ENCODE results near the gene PPM1D.

Gene PPM1D

DNA sequence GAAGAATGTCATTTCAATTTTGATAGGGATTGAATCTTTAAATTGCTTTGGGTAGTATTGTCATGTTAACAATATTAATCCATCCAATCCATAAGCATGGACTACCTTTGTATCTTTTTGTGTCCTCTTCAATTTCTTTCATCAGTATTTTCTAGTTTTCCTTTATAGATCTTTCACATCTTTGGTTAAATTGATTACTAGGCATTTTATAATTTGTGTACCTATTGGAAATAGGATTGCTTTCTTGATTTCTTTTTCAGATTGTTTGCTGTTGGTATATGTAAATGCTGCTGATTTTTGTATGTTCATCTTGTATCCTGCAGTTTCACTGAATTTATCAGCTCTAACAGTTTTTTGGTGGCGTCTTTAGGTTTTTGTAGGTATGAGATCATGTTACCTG is 53.6 kb downstream of the PPM1D start:
- Histone ChIP-seq H2AFZ (no peak overlapping the region), H3K9ac (no peak overlapping the region), H3K4me2 (ENCODE audit: low read length) (no peak overlapping the region), H3K9me3 (ENCODE audit: control insufficient read depth, low read length) (no peaks in the 10 kb centered on the region), H3K4me1 (peaks cover 2% of the 10 kb centered on the region), H3K79me2 (peaks cover 24% of the 10 kb centered on the region), H3K4me3 (ENCODE audit: low read depth, low read length) (no peak overlapping the region), H3K27me3 (ENCODE audit: control insufficient read depth, insufficient read depth, low read length) (no peaks in the 10 kb centered on the region), H3K36me3 (ENCODE audit: control insufficient read depth, insufficient read depth, low read length) (no peaks in the 10 kb centered on the region), H3K27ac (no peak overlapping the region)
- TF ChIP-seq CTCF (IDR thresholded peaks at IDR 0.05), result no peak

DNA sequence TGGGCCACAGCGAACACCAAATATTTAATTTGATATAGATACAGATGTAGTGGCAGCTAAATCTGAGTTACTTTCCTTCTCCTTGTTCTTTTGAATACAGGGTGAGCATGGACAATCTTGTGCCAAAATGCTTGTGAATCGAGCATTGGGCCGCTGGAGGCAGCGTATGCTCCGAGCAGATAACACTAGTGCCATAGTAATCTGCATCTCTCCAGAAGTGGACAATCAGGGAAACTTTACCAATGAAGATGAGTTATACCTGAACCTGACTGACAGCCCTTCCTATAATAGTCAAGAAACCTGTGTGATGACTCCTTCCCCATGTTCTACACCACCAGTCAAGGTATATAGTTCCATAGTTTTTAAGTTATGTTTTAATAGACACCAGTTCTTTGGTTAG is 56.5 kb downstream of the PPM1D start:
- H3K27me3 ChIP-seq (ENCODE audit: control insufficient read depth, insufficient read depth, low read length), result no peaks in the 10 kb centered on the region
- H2AFZ ChIP-seq, result no peak overlapping the region
- H3K4me1 ChIP-seq, result peaks cover 5% of the 10 kb centered on the region
- no peak overlapping the region for H3K27ac ChIP-seq
- no peak overlapping the region for H3K9ac ChIP-seq
- H3K9me3 ChIP-seq (ENCODE audit: control insufficient read depth, low read length), result no peaks in the 10 kb centered on the region
- H3K36me3 ChIP-seq (ENCODE audit: control insufficient read depth, insufficient read depth, low read length), result no peaks in the 10 kb centered on the region
- no peak for TF ChIP-seq CTCF (IDR thresholded peaks at IDR 0.05)
- H3K79me2 ChIP-seq, result peaks cover 17% of the 10 kb centered on the region
- H3K4me2 ChIP-seq (ENCODE audit: low read length), result no peak overlapping the region
- H3K4me3 ChIP-seq (ENCODE audit: low read depth, low read length), result no peak overlapping the region

GRCh38 chr17:60659156-60659555 is 59.2 kb downstream of the PPM1D start:
- H3K9ac ChIP-seq, result no peak overlapping the region
- no peaks in the 10 kb centered on the region for H3K9me3 ChIP-seq (ENCODE audit: control insufficient read depth, low read length)
- H3K4me1 ChIP-seq, result peaks cover 5% of the 10 kb centered on the region
- no peak overlapping the region for H2AFZ ChIP-seq
- H3K27ac ChIP-seq, result no peak overlapping the region
- no peak for TF ChIP-seq CTCF (IDR thresholded peaks at IDR 0.05)
- no peaks in the 10 kb centered on the region for H3K36me3 ChIP-seq (ENCODE audit: control insufficient read depth, insufficient read depth, low read length)
- no peak overlapping the region for H3K4me2 ChIP-seq (ENCODE audit: low read length)
- H3K79me2 ChIP-seq, result peaks cover 8% of the 10 kb centered on the region
- H3K4me3 ChIP-seq (ENCODE audit: low read depth, low read length), result no peak overlapping the region
- no peaks in the 10 kb centered on the region for H3K27me3 ChIP-seq (ENCODE audit: control insufficient read depth, insufficient read depth, low read length)

GRCh38 chr17:60661489-60661888 is 61.5 kb downstream of the PPM1D start:
- H3K27me3 ChIP-seq (ENCODE audit: control insufficient read depth, insufficient read depth, low read length), result no peaks in the 10 kb centered on the region
- no peak overlapping the region for H3K4me3 ChIP-seq (ENCODE audit: low read depth, low read length)
- H3K79me2 ChIP-seq, result peaks cover 6% of the 10 kb centered on the region
- H3K9me3 ChIP-seq (ENCODE audit: control insufficient read depth, low read length), result no peaks in the 10 kb centered on the region
- no peak overlapping the region for H3K27ac ChIP-seq
- H2AFZ ChIP-seq, result no peak overlapping the region
- no peak overlapping the region for H3K4me2 ChIP-seq (ENCODE audit: low read length)
- H3K4me1 ChIP-seq, result peaks cover 5% of the 10 kb centered on the region
- no peak overlapping the region for H3K9ac ChIP-seq
- no peak for TF ChIP-seq CTCF (IDR thresholded peaks at IDR 0.05)
- no peaks in the 10 kb centered on the region for H3K36me3 ChIP-seq (ENCODE audit: control insufficient read depth, insufficient read depth, low read length)

DNA sequence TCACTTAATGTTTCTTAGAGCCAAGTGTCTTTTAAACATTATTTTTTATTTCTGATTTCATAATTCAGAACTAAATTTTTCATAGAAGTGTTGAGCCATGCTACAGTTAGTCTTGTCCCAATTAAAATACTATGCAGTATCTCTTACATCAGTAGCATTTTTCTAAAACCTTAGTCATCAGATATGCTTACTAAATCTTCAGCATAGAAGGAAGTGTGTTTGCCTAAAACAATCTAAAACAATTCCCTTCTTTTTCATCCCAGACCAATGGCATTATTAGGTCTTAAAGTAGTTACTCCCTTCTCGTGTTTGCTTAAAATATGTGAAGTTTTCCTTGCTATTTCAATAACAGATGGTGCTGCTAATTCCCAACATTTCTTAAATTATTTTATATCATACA is 64.0 kb downstream of the PPM1D start:
- Histone ChIP-seq H2AFZ (no peak overlapping the region), H3K4me3 (ENCODE audit: low read depth, low read length) (no peak overlapping the region), H3K4me1 (peaks cover 3% of the 10 kb centered on the region), H3K79me2 (no peaks in the 10 kb centered on the region), H3K9ac (no peak overlapping the region), H3K9me3 (ENCODE audit: control insufficient read depth, low read length) (no peaks in the 10 kb centered on the region), H3K27me3 (ENCODE audit: control insufficient read depth, insufficient read depth, low read length) (no peaks in the 10 kb centered on the region), H3K36me3 (ENCODE audit: control insufficient read depth, insufficient read depth, low read length) (no peaks in the 10 kb centered on the region), H3K27ac (no peak overlapping the region), H3K4me2 (ENCODE audit: low read length) (no peak overlapping the region)
- no peak for TF ChIP-seq CTCF (IDR thresholded peaks at IDR 0.05)

Data from parathyroid adenoma (tissue), 2 donors.